MM.1S (cell line): ENCODE measurements around the gene RC3H2.

Experiments
- DNase-seq: peaks from one replicate; pipeline ENCODE4 v3.0.0-alpha.2; 2015
- H2AFZ ChIP-seq: fragments of 300-600 bp; sonication (generic); 2 replicates; pipeline ENCODE4 v1.6.0; 2016; ENCODE audit warnings: antibody characterized with exemption, low read length
- H3F3A ChIP-seq: fragments of 300-600 bp; sonication (generic); 2 replicates; pipeline ENCODE4 v1.6.1; 2016; ENCODE audit warnings: mild to moderate bottlenecking, antibody characterized with exemption, low read length, moderate library complexity, mixed read lengths; ENCODE audit not compliant: insufficient read depth
- H3K27ac ChIP-seq: fragments of 300-600 bp; sonication (generic); 2 replicates; pipeline ENCODE4 v1.5.1; 2016; ENCODE audit warnings: mild to moderate bottlenecking, low read length
- H3K27me3 ChIP-seq: fragments of 300-600 bp; sonication (generic); replicated peaks from 2 replicates; pipeline ENCODE4 v1.6.0; 2016; ENCODE audit warnings: low read length; ENCODE audit not compliant: insufficient read depth
- H3K36me3 ChIP-seq: fragments of 300-600 bp; sonication (generic); replicated peaks from 2 replicates; pipeline ENCODE4 v1.6.1; 2016; ENCODE audit warnings: mild to moderate bottlenecking, low read length, mixed read lengths; ENCODE audit not compliant: insufficient read depth
- H3K4me1 ChIP-seq: fragments of 300-600 bp; sonication (generic); 2 replicates; pipeline ENCODE4 v1.6.1; 2016; ENCODE audit warnings: low read length, mixed read lengths
- H3K4me2 ChIP-seq: fragments of 300-600 bp; sonication (generic); 2 replicates; pipeline ENCODE4 v1.6.0; 2016; ENCODE audit warnings: low read depth, low read length
- H3K4me3 ChIP-seq: fragments of 300-600 bp; sonication (generic); 2 replicates; pipeline ENCODE4 v1.5.1; 2016; ENCODE audit warnings: low read length, mixed read lengths
- H3K79me2 ChIP-seq: fragments of 300-600 bp; sonication (generic); 2 replicates; pipeline ENCODE4 v1.6.1; 2016; ENCODE audit warnings: mixed run types, low read length, mixed read lengths
- H3K9ac ChIP-seq: fragments of 300-600 bp; sonication (generic); 2 replicates; pipeline ENCODE4 v1.6.1; 2016; ENCODE audit warnings: low read length, mixed read lengths
- H3K9me2 ChIP-seq: fragments of 300-600 bp; sonication (generic); replicated peaks from 2 replicates; pipeline ENCODE4 v1.6.1; 2016; ENCODE audit warnings: mild to moderate bottlenecking, low read length, mixed read lengths; ENCODE audit not compliant: insufficient read depth
- H3K9me3 ChIP-seq: fragments of 300-600 bp; sonication (generic); replicated peaks from 2 replicates; pipeline ENCODE4 v1.6.1; 2016; ENCODE audit warnings: mild to moderate bottlenecking, low read length, mixed read lengths; ENCODE audit not compliant: insufficient read depth
- H4K20me1 ChIP-seq: fragments of 300-600 bp; sonication (generic); 2 replicates; pipeline ENCODE4 v1.6.1; 2016; ENCODE audit warnings: mild to moderate bottlenecking, low read length, moderate library complexity, mixed read lengths; ENCODE audit not compliant: insufficient read depth
- EZH2 ChIP-seq: fragments of 300-600 bp; sonication (generic); optimal IDR thresholded peaks from 2 replicates; pipeline ENCODE3; 2017; ENCODE audit warnings: low read depth, mild to moderate bottlenecking, antibody characterized with exemption, low read length, mixed read lengths
- EZH2phosphoT487 ChIP-seq: fragments of 300-600 bp; sonication (generic); IDR thresholded peaks from 2 replicates; pipeline ENCODE4 v1.6.1; 2018; ENCODE audit warnings: antibody characterized with exemption, low read length
- TF ChIP-seq, protein P1 (sequence below): fragments of 300-600 bp; sonication (generic); IDR thresholded peaks from 2 replicates; pipeline ENCODE4 v1.5.1; 2016; ENCODE audit warnings: antibody characterized with exemption, low read length, mixed read lengths

The RC3H2 gene

DNA sequence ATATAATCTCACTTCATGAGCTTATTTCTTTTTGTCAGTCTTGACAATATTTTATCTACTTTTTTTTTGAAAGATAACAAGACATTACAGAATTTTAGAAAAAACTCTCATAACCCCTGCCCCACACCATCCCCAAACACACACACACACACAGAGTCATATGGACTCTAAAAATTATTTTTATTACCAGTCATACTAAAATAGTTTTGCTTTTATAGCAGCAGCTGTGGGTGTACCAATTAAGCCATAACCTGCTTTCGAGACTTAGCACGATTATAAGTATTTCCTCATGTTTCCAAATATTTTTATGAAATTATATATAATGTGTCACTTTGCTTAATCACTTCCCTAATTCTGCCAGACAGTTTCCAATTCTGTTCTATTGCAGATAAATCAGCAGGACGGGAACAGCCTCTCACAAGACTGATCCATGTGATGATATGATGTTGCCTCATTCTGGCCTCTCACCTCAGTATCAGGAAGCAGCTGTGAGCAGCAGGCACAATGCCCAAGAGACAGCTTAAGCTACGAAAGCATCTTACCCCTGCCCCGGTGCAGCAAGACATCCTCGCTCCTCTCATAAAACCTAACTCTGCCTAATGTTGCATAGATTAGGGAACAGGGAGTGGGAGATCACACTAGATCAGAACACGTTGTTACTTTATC is 83.7 kb downstream of the RC3H2 start:
- H3K27me3 ChIP-seq: no peaks in the 10 kb centered on the region
- H3K9me2 ChIP-seq: no peaks in the 10 kb centered on the region
- H3K9ac ChIP-seq: no peak overlapping the region
- H3K27ac ChIP-seq: no peak overlapping the region
- H3K9me3 ChIP-seq: no peaks in the 10 kb centered on the region
- H3K79me2 ChIP-seq: peaks cover 29% of the 10 kb centered on the region
- no peaks in the 10 kb centered on the region for H4K20me1 ChIP-seq
- no peak overlapping the region for H3K4me2 ChIP-seq
- TF ChIP-seq EZH2phosphoT487: no peak
- TF ChIP-seq, protein P1, sequence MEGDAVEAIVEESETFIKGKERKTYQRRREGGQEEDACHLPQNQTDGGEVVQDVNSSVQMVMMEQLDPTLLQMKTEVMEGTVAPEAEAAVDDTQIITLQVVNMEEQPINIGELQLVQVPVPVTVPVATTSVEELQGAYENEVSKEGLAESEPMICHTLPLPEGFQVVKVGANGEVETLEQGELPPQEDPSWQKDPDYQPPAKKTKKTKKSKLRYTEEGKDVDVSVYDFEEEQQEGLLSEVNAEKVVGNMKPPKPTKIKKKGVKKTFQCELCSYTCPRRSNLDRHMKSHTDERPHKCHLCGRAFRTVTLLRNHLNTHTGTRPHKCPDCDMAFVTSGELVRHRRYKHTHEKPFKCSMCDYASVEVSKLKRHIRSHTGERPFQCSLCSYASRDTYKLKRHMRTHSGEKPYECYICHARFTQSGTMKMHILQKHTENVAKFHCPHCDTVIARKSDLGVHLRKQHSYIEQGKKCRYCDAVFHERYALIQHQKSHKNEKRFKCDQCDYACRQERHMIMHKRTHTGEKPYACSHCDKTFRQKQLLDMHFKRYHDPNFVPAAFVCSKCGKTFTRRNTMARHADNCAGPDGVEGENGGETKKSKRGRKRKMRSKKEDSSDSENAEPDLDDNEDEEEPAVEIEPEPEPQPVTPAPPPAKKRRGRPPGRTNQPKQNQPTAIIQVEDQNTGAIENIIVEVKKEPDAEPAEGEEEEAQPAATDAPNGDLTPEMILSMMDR: no peak
- TF ChIP-seq EZH2: no peak
- H3K4me3 ChIP-seq: no peak overlapping the region
- DNase-seq: no peak
- H3K36me3 ChIP-seq: 0 out of 2 replicates have a peak, but pooled peaks cover 10% of the 10 kb centered on the region
- no peaks in the 10 kb centered on the region for H3K4me1 ChIP-seq
- no peaks in the 10 kb centered on the region for H3F3A ChIP-seq
- H2AFZ ChIP-seq: no peak overlapping the region

GRCh38 chr9:122820490-122820845 is 84.7 kb downstream of the RC3H2 start:
- Histone ChIP-seq H3K9me2 (no peaks in the 10 kb centered on the region), H3K4me1 (no peaks in the 10 kb centered on the region), H2AFZ (no peak overlapping the region), H3K79me2 (peaks cover 20% of the 10 kb centered on the region), H4K20me1 (no peaks in the 10 kb centered on the region), H3K9ac (no peak overlapping the region), H3K27ac (no peak overlapping the region), H3F3A (no peaks in the 10 kb centered on the region), H3K4me3 (no peak overlapping the region), H3K27me3 (no peaks in the 10 kb centered on the region), H3K9me3 (no peaks in the 10 kb centered on the region), H3K4me2 (no peak overlapping the region), H3K36me3 (0 out of 2 replicates have a peak, but pooled peaks cover 6% of the 10 kb centered on the region)
- no peak for DNase-seq
- no peak for TF ChIP-seq EZH2
- TF ChIP-seq, protein P1: no peak

DNA sequence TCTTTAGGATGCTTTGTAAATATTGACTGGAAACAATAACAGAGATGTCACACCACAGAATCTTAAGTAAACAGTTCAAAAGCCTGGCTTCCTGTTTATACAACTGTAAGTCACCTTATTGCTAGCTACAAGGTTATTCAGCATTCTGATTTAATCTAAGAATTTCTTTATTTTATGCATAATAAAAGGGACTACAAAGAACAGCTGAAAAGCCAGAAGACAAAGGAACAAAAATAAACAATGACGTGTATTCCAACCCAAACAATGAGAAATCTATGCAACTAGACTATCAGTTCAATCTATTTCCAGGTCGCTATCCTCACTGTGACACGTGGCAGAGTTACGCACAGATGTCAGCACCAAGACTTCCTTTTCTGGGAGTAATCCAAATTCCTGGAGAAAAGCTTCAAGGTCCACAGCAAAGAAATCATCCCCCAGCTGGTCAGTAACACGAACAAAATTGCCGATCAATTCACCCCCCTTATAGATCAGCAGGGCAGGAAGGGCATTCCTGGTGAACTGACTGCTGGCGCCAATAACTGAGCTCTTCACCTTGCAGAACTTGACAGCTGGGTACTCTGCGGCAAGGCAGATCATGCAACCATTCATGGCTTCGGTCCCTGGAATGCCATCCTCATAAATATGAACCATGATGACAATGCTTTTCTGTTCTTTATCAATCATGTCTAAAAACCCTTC is 85.2 kb downstream of the RC3H2 start:
- Histone ChIP-seq H4K20me1 (no peaks in the 10 kb centered on the region), H2AFZ (no peak overlapping the region), H3K4me3 (no peak overlapping the region), H3K4me1 (no peaks in the 10 kb centered on the region), H3K9ac (no peak overlapping the region), H3K27me3 (no peaks in the 10 kb centered on the region), H3K4me2 (no peak overlapping the region), H3F3A (no peaks in the 10 kb centered on the region), H3K9me2 (no peaks in the 10 kb centered on the region), H3K36me3 (0 out of 2 replicates have a peak, but pooled peaks cover 6% of the 10 kb centered on the region), H3K9me3 (no peaks in the 10 kb centered on the region), H3K79me2 (peaks cover 16% of the 10 kb centered on the region), H3K27ac (no peak overlapping the region)
- TF ChIP-seq, protein P1: no peak
- TF ChIP-seq EZH2: no peak
- no peak for TF ChIP-seq EZH2phosphoT487
- DNase-seq: no peak
